Left renal pelvis (tissue), 4 donors: Measurements from ENCODE around the gene HMX2. TPM values are rescaled to one million over a fixed set of nuclear protein-coding genes. Genes with fewer than 3 reads are reported as not detected.

Source experiments
- DNase-seq, 4 donors: peaks; one replicate each; pipeline ENCODE4 v3.0.0-alpha.2; 2013; ENCODE audit warnings: low read depth in 4 of 4, low spot score in 3 of 4
- polyA plus RNA-seq, 4 donors: library from polyadenylated mRNA; unstranded; fragments of 120-200 nt; gene quantifications; one replicate each; pipeline ENCODE4 v1.2.1, GENCODE V29; 2013; ENCODE audit not compliant: insufficient read length in 4 of 4

The HMX2 gene, protein sequence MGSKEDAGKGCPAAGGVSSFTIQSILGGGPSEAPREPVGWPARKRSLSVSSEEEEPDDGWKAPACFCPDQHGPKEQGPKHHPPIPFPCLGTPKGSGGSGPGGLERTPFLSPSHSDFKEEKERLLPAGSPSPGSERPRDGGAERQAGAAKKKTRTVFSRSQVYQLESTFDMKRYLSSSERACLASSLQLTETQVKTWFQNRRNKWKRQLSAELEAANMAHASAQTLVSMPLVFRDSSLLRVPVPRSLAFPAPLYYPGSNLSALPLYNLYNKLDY
- 1 to 10 TPM in 3 of 4 donors, not detected in 1; 1.0 to 2.8 (median 1.3) TPM for polyA plus RNA-seq

DNA sequence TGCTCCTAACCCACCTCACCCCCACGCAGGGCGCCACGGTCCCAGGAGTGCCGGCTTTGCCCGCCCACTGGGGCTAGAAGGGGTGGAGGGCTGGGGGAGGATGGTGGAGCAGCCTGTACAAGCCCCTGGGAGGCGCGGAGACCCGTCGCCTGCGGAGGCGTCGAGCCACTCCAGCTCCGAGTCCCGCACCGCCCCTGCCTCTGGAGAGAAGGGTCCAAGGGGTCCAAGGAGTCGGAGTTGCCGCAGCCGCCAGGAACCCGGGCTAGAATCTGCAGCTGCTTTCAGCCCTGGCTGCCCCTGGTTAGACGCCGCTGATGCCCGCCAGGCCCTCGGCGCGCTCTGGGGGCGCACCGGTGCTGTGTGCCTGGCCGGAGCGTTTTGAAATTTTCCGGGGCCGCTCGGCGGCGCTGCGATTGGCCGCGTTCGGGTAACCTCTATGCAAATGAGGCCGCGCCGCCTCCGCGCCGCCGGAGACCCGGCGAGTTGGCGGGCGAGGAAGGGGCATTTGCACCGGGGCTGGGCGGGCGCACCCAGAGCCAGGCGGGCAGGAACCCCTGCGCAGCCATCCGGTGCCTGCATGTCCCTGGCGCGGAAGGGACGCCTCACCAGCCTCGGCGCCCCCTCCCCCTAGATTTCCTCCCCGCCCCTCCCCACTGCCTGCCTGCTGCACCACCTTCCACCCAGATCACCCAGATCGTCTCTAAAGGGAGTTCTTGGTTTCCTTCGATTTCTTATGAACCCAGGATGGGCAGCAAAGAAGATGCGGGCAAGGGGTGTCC, at the start of gene HMX2:
Gene HMX2 (plus strand): TSS at position 502 of the 779 bp plus-strand sequence. CDS start 243 bp downstream, at position 745.
- no peak for DNase-seq

DNA sequence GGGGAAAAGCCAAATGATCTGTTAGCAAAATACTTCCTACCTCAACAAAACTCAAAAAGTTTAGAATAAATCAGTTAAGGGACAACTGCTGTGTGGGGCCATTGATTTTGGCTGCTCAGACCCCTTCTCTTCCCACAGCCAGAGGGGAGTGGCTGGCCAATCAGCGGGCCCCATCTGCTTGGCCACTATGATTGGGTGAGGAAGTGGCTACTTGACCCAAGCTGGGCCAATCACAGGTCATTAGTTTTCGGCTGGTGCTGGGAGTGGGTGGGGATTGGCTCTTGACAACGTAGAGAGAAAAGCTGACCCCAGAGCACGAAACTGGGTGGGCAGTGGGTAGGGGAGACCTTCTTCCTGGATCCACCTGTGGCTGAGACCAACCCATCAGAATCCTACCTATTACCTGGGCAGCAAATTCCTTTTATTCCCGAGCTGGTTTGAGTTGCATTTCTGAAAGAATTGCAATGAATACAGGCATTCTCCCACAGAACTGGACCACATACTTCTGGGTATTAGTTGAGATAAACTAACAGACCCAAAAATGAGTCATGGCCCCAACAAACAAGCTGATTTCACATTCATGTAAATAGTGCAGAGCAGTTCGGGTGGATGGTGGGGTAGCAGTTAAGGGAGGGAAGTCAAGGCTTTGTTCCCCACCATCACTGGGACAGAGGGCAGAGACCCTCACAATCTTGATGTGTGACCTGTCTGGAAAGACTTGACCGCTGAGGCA, 47.7 kb upstream of the HMX2 start:
- no peak for DNase-seq

DNA sequence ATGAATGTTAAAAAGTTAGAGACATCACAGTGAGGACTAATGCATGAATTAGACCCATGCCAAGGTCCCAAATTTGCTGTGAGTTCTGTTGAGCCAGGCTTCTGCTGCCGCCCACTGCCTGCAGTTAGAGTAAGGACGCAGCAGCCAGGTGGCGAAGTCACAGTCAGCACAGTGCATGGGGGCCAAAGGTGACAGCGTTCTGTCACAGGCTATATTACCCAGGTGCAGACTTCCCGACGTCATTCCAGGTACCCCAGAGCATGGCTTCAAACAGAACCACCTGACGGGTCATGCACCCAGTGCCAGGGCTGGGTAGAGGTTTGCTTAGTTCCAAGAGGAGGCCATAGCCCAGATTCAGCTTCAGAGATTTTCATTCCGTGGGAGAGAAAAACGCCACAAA, 46.1 kb upstream of the HMX2 start:
- no peak for DNase-seq

DNA sequence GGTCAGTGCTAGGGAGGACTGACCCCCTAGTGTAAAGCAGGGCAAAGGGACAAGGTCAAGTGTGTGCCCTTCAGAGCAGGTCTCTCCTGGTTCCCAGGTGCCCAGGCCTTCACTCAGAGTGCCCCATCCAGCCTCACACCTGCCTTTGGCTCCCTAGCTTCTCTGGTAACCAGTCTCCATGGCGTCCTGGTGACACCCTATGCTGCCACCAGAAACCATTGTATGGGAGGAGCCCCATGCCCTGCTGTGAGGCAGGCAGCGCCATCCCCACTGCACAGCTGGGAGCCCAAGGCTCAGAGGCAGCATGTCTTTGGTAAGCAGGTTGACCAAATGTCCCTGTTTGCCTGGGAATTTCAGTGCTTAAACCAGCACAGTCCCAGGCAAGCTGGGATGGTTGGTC, 45.3 kb upstream of the HMX2 start:
- no peak for DNase-seq

DNA sequence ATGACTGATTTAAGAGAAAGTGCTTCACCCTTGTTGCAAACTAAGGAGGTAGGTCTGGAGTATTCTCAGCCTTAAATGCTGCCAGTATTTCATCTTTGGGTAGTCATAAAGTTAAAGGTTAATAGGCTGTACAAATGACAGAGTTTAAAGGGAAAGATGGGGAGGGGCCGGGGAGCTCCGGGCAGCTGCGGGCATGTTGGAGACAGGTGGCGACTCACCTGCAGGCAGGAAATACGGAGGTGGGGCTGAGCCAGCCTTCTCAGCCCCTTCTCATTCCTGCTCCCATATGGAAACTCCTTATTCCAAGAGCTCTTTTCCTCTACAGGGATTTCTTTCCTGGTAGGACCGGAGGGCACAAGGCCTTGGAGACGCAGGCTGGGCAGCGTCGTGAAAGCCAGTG, 44.0 kb upstream of the HMX2 start:
- DNase-seq: no peak

DNA sequence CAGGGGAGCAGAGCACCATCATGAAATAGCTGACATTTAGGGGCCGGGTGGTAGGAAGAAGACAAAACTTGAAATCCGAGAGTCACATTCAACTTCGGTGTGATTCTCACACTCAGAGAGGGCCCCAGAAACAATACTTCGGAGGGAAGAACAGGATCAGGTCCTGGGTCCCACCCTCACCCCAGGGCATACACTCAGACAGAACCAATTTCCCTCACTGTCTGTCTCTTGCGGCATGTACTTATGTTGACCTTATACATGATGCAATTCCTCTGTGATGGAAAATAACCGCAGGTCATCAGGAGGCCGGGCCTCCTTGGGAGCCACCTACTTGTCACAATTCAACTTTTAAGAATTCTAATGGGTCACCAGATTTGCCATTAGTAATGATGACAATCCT, 38.5 kb upstream of the HMX2 start:
- DNase-seq: no peak

DNA sequence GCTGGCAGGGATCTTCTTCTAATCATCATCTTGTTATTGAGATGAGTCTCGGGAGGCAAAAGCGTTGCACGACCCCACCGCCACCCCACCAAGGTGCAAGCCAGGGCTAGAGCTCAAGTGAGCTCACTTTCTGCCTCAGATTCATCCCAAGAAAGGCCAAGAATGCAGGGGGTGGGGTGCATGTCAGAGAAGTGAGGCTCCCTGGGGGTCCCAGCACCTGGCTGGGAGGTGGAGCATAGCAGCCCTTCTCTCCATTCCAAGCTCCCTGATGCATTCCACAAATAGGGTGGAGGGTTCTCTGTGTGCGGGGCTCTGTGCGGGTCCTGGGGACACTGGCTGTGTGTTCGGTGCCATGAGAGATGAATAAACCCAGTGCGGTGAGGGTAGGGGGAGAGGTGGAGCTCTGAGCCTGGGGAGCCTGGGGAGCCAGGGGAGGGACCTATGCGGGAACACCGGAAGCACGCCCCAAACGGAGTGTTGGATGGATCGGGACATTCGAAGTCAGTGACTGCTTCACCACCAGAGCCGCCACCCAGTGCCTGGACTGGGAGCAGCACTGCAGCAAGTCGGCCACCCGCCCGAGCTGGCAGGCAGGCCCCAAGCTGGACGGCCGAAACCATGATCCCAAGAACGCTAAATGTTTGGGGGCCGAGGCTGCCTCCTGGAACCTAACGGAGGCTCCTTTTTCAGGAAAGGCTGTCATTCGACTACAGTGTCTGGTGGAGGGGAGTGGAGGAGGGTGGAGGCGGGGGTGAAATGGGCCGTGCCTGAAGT, 30.1 kb upstream of the HMX2 start:
- no peak for DNase-seq

DNA sequence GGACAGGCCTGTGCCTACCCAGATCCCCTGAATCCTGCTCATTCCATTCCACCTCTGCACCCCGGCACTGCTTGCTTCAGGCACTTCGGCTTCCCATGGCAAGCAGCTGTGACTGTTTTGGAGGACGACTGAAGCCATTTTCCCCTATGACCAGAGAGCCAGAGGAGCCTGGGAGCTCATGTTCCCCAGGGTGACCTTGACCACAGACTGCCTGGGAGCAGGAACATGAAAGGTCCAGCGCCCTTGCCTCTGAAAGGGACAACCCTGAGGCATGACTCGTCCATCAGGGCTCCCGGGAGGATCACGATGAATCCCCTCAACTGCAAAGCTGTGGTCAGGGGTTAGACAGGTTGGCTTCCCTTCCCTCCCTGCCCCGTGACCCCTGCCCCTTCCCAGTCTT, 28.9 kb upstream of the HMX2 start:
- DNase-seq: no peak

DNA sequence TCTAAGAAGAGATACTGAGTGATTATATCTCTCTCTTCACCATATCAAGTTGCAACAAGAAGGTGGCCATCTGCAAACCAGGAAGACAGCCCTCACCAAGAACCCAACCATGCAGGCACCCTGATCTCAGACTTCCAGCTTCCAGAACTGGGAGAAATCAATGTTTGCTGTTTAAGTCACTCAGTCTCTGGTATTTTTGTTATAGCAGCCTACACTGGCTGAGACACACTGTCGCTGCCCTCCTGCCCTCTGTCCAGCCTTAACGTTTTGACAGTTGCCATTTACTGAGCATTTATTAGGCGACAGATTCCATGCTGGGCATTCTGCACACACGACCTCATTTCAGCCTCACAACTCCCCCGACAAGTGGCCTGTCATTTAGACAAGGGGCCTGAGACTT, 21.7 kb upstream of the HMX2 start:
- no peak for DNase-seq

DNA sequence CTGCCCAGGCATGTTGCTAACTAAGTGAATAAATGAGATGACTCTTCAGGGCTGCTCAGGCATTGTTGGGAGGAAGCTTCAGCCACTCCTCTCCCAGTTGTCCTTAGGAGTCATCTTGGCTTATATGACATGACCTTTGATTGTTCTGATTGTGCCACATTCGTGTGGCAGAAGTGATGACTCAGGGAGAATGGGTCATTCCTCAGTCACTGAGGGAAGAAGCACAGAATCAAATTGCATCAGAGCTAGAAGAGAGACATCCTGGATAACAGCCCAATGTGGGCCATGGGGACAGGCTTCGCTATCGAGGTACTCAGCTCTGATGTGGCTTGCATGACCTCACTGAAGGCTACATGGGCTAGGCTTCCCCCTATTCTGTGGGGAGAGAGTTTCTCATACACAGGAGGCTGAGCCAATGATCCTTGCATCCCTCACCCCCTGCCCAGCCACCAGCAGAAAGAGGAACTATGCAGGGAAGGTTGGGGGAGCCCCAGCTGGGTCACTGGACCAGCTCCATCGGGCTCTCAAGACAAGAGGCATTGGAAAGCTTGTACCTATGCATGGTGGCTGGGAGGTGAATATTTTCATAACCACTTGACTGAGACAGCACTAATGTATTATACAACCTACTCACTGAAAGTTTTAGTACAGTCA, 18.2 kb upstream of the HMX2 start:
- DNase-seq: no peak

DNA sequence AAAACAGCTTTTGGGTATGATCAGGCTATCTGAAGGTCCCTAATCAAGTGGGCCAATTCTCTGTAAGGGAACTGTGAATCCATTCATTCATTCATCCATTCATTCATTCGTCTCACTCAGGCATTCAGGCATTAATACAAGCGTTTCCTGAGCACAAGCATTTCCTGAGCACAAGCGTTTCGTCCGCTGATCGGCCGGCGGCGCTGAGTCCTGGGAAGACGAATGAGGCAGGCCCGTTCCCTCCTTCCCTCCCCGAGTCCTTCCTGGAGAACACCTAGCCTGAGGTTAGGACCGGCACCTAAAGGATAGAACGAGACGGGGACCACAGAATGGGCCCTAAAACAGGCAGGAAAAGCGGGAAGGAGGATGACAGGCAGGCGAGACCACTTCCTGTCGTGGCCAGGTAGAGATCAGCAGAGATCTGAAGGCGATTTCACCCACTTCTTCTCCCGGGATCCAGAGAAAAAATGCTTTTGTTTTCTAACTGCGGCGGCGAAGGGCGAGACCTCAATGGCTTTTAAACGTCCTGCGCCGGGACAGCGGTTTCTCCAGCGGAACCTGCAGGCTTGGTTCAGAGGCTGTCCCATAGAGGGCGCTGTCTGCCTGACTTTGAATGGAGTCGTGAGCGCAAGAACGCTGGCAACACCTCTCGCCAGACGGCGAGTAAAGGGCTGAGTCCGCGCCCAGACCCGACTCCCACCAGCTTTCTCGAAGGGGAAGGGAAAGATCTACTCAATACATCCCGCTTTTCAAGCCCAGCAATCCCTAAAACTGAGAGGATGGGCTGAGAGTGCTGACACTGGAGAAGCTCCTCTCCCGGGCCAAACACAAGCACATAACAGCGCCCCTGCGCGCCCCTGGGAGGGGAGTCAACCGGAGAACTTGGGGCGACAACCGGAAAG, 15.1 kb upstream of the HMX2 start:
- DNase-seq: peak in 3 of 4 donors; percentile 71 to 83 (median 75)

DNA sequence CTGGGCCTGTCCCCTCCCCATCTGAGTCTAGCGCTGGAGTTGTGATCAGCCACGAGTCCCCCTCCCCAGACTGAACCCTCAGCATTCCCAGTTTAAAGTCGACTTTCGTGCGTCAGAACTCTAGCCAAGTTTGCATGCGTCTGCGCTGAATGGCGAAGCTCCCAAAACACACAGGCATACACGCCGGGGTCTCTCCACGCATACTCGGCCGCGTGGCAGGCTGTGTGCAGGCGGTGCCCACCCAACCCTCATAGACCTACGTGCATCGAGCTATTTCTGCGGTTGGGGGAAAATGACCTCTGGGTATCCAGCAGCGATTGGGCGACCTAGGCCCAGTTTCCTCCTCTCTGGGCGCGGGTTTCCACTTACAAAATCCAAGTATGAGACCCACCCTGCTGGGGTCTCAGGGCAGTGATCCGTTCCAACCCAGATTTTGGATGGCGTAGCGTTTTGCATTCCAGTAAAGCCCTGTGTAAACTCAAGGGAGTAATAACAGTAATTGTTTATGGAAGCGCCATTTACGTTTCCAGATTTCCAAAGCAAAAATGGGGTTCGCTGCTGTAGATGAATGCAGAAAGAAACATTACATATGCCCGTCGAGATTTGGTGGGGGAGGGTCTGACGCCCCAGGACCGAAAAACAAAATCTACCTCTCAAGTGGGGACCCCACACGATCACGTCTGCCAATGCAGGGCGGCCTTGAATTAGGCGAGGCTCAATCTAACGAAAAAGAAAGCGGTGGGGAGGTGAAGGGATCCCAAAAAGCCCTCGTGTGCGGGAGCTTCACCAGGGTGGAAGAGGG, 14.2 kb upstream of the HMX2 start:
- DNase-seq: no peak

DNA sequence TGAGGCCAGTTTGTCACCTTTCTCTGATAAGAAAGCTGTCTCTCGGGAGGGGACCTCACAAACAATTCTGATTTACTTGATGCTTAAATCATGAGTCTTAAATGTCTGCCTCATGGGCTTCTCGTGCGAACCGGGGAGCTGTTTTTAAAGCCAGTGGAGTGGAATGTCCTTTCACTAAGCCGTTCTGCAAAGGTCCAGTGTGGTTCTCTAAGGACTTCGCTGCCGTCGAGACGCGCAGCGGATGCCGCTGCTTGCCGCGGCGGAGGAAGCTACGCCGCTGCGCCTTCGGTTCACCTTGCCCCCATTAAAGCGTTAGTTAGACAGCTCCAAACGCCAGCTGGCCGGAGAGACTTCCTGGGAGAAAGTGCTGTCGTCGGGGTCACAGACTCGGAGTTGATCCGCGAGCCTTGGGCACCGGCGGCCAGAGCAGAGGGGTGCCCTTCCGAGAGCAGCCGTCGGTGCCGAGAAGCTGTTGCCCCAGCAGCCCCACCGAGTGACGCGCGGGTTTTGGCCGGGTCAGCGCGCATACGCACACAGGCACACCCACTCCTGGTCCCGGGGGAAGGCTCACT, 13.5 kb upstream of the HMX2 start:
- no peak for DNase-seq

DNA sequence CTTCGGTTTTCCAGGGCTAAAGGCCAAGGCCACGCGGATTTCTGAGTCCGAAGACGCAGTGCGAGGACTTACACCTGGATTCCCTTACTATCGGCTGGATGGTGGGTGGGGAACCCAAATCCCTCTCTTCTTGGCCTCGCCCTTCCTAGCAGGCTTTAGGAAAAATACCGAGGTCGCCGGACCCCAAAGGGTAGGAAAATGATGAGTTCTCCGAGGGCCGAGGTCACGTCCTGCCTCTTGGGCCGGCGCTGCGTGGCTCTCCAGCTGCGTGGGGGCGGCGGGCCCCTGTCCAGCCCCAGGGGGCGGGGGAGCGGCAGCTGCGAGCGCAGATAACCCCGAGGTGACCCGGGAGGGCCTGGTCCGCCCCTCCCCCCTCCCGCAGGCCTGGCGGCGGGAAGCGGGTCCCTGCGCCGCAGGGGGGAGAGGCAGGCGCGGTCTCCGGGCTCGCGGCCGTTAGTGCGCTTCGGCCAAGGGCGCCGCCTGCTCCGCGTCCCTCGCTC, 13.0 kb upstream of the HMX2 start:
- DNase-seq: no peak

DNA sequence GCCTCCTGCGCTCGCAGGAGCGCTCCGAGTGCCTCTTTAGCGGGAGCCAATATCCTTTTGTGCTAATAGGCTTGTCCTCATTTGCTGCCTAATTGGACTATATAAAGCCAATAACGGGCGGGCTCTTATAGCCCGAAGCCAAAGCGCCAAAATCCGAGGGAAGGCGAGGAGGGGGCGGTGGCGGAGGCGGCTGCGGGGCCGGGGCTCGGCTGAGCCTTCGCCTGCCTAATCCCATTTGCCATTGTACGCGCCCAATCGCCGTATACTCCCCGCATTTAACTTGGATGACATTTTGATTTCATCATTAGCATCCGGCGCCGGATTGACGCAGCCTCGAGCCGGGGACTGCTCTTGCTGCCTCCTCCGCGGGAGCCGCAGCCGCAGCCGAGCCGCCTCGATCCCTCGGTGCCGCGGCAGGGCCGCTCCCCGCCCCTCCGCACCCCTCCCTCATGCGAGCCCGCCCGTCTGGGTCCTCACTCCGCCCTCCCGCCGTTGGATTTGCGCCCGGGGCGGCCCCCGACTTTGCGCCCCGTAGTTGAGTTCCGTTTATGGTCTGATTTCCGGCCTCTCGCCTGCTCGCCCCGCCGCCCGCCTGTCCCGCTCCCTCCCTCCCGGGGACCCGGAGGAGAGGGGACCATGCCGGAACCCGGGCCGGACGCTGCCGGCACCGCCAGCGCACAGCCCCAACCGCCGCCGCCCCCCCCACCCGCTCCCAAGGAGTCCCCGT, 12.4 kb upstream of the HMX2 start, which contains the start of gene HMX3:
Gene HMX3 (plus strand): TSS at position 556 of the 727 bp plus-strand sequence. CDS start 81 bp downstream, at position 637.
- DNase-seq: no peak

DNA sequence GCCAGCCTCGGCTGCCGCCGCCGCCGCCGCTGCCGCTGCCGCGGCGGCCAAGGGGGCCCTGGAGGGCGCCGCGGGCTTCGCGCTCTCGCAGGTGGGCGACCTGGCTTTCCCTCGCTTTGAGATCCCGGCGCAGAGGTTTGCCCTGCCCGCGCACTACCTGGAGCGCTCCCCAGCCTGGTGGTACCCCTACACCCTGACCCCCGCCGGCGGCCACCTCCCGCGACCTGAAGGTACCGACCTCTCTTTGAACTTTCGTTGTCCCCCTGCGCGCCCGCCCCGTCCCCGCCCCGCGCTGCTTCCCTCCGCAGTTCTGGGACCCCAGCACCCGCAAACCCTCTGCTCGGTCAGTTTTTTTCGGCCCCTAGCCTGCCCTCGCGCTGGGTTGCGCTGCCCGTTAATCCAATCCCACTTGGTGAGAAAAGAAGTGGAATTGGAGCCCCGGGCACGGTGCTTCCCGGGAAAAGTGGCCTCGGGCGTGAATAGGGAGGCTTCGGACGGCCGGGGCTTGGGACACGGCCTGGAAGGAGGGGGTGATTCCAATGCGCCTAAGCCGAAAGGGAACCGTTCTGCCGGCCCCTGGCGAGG, 11.6 kb upstream of the HMX2 start:
- no peak for DNase-seq
